CD4-positive, alpha-beta T cell treated with Interleukin-15 for 1 hour (primary cell): Measurements from ENCODE around the gene KCNJ6.
A peak's percentile ranks its signal among the peaks of the same experiment; 100 is the strongest.

Experiments used
- DNase-seq: peaks from one replicate; pipeline ENCODE4 v3.0.0-alpha.2; 2020

The KCNJ6 gene

DNA sequence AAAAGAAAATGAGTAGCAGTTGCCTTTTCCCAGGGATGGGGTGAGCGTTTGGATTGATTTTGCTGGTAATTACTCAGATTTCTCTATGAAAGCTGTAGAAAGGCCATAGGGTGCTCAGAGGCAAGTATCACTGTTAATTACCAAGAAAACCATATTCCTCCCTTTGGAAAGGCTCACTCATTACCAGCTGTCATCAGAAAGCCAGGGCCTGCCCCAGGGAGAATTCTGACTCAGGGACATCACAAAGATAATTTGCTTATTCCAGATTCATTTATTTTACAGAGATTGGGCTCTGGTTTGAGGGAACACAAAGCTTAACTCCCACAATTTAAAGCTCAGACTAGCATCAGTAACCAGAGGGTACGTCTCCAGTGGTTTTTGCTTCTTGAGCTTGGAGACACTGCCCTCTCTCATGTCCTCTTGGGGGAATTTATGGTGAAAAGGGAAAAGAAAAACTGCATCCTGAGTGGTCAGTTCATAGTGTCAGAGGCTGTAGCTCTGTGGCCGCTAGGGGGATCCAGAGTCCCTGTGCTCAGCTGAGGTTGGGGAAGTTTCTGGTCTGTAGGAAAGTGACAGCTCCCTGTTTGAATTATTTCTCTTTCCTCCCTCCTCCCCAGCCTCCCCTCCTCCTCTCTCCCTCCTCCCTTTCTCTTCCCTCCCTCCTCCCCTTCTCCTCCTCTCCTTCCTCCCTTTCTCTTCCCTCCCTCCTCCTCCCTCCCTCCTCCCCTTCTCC is 204.3 kb downstream of the KCNJ6 start:
- DNase-seq, result peak; percentile 20

DNA sequence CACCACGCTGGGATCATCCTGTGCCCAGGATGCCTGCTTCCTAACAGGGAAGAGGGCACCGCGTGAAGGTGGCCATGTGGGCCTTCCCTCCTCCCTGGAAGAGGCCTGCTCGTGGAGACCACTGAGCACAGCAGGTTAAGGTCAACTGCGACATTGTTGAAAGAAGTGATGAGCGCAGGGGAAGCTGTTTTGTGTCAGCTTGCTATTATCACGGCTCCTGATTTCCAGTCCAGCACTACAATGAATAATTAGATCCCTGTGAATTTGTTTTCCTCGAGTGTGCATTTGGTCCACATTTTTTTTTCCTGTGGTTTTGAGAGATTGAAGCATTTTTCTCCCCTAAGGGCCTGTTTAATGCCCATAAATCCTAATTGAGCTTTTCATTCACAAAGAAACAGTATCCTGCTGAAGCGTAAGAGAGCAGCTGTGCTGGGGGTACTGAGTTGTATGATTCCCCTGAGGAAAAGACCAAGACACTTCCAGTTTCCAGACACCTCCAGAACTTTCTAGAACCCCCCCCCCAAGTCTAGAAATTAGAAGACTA is 204.9 kb downstream of the KCNJ6 start:
- no peak for DNase-seq

- no peak for DNase-seq
These were observed 205.5 kb downstream of the KCNJ6 start for GRCh38 chr21:37710546-37711285.

DNA sequence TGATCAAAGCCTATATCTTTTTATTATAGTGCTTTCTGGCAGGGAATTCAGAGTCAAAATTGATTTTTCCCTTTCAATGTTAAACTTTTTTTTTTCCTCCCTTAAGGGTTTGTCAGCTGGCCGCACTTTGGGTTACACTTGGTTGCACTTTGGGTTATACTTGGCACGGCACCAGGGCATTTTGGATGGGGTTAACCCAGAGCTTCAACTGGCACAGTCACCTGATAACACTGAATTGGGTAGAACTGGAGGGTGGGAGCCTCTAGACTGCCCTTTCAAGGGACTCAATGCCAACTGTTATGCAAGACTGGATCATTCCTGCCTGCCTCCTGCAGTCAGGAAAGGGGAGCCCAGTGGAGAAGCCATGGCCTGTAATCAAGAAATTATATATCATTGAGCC is 211.5 kb downstream of the KCNJ6 start:
- no peak for DNase-seq

DNA sequence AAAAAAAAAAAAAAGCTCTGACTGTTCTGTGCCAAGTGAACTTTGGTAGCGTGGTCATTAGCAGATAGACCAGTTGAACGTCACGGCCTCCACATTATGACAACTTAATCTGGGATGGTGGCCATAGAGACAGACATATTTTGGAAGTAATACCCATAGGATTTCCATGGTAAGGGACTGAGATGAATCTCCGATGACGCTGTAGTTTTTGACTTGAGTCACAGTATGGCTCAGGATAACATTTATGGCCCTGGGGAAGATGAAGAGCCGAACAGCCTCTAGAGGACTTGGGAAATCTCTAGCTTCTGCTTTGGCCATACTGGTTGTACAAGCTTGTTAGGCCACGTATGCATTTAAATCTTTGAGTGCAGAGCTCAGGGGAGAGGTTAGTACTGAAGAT is 214.0 kb downstream of the KCNJ6 start:
- DNase-seq, result no peak

- no peak for DNase-seq
These were observed 215.5 kb downstream of the KCNJ6 start for GRCh38 chr21:37700641-37701202.

DNA sequence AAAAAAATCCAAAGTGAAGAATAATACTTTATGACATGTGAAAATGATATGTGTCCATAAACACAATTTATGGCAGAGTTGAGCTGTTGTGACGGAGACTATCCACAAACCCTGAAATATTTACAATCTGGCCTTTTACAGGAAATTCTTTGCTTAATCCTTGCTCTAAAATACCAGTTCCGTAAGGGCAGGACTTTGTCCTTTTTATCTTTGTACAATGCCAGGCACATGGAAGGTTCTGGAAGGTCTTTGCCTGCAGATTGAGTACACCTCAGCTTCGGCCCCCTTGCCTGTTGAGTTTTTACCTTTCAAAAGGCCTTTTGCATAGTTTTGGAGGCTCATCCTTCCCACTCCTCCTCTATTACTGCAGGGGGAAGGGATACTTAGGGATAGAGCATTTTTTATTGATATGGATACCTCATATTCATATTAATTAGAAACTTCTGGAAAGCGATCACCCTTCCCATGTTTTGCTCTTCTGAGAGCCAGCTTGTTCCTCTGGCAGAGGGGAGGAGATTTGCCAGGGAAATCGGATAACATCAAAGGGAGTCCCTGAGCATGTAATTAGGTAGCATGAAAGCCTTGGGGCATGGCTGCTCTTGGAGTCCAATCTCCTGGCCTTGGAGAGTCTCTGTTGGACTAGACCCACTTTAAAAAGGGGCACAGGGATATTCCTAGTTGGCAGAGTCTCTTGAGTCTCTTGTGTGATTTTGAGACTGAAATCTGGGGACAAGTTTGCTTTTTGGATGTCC is 217.1 kb downstream of the KCNJ6 start:
- no peak for DNase-seq

DNA sequence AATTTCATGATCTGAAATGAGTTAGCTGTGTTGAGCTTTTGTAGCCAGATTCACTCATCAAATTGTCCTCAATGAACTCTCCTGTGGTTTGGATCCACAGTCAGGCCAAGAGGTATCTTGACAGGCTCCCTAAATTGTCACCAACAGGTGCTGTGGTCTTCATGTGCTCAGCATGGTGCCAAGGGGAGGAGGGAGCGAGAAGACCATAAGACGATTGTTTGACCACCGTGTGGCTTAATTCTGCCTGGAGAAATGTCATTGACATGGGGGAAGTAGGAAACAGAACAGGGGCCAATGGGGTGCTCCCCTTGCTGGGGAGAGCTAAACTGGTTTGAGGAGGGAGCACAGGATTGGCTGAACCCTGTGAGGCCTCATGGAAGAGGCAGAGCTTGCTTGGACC is 219.3 kb downstream of the KCNJ6 start:
- no peak for DNase-seq

GRCh38 chr21:37695111-37695510 is 221.1 kb downstream of the KCNJ6 start:
- DNase-seq, result no peak

DNA sequence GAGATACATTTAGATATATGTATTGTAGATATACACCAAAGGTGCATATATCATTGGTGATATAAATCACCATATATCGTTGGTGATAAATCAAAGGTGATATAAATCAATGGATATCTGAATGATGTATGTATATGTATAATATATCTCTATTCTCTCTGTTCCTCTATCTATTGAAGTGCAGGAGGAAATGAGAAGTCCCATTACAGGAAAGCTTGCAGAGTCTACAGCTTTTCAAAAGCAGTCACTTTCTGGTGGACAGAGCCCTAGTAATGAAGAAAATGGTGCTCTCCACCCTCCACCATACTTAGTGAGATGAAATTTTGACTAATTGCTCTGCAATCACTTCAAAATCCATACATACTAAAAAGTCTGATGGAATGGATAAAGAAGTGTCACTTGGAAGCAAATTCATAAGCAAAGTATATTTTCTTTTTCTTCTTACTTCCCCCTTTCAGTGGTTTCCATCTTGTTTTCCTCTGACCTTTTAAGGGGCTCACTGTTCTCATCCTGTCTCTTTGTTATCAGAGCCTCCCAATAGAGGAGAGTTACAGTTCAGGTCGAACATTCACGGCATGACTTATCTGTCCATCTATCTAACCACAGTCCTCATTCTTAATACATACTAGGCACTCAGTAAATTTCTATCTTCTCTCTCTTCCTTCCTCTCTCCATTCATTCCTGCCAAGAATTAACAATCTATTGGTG is 227.2 kb downstream of the KCNJ6 start:
- DNase-seq, result no peak

DNA sequence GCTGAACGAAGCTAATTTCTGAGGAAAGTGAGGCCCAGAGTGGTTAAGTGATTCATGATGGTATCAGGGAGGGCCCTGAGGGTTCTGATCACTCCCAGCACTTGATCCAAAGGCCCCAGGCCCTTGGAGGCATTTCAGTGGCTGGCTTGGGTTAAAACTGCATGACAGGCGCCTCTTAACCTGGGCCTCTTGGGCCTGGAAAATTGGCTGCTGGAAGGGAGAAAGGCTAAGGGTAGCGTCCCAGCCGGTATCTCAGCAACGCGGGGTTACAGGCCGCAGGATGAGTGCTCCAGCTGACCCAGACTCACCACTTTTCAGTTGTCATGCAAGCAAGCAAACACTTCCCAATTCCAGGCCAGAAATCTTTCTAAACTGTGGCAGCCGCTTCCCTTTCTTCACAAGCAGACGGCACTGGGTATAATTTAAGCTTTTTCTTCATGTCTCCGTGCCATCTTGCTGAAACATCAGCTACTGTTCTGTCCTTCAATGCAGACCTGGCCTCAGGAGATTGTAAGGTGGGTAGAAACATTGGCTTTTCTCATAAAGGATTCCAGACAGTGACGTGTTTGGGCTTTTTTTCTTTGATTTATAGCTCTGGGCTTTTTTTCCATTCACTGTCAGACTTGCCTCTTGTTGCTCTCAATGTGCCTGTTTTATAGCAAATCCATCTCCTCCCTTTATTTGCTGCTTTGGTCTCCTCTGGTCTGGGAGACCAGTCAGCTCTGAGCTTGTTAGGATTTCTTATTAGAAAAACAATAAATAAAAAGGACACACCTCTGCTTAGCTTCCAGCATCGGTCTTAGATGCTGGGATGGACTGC is 229.1 kb downstream of the KCNJ6 start:
- DNase-seq, result no peak

DNA sequence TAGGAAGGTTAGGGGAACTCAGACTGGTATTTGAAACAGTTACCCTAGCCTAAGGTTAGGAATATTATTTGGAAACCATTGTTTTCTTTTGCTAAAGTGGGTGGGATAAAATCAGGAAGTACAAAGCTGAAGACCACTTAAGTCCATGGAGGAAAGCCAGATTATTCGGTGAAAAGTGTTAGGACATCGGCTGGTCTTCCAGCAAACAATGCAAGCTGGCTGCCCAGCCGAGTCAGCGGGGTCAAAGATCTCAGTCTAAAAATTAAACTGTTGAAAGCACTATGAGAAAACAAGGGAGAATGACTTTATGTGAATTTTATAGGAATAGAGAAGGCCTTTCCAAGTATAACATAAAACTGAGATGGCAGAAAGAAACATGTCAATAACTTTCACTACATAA is 231.7 kb downstream of the KCNJ6 start:
- DNase-seq, result no peak

DNA sequence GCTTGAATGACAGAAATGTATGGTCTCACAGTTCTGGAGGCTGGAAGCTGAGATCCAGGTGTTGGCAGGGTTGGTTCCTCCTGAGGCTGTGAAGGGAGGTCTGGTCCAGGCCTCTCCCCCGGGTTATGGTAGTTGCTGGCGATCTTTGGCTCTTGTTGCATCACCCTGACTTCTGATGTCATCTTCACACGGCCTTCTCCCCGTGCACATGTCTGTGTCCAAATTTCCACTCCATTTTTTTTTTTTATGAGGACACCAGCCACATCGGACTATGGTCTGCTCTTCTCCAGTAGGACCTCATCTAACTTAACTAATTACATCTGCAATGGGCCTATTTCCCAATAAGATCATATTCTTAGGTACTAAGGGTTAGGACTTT is 232.2 kb downstream of the KCNJ6 start:
- DNase-seq, result no peak

- no peak for DNase-seq
These were observed 232.7 kb downstream of the KCNJ6 start for GRCh38 chr21:37683396-37684114.

- DNase-seq, result no peak
These were observed 233.3 kb downstream of the KCNJ6 start for GRCh38 chr21:37682966-37683365.

GRCh38 chr21:37677006-37677405 is 239.3 kb downstream of the KCNJ6 start:
- DNase-seq, result no peak

GRCh38 chr21:37675202-37675801 is 241.0 kb downstream of the KCNJ6 start:
- DNase-seq, result peak; percentile 24

- no peak for DNase-seq
These were observed 242.3 kb downstream of the KCNJ6 start for GRCh38 chr21:37673801-37674575.

DNA sequence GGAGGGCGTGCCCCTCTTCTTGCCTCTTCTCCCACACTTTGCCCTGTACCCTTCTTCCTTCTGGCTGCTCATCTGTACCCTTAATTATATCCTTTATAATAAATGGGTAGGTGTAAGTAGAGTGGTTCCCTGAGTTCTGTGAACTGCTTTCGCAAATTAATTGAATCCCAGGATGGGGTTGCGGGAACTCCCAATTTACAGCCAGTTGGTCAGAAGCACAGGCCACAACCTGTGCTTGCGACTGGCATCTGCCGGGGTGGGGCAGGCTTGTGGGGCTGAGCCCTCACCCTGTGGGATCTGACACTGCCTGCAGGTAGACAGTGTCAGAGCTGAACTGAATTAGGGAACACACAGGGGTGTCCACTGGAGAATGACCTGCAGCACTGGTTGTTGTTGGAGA is 244.9 kb downstream of the KCNJ6 start:
- no peak for DNase-seq

DNA sequence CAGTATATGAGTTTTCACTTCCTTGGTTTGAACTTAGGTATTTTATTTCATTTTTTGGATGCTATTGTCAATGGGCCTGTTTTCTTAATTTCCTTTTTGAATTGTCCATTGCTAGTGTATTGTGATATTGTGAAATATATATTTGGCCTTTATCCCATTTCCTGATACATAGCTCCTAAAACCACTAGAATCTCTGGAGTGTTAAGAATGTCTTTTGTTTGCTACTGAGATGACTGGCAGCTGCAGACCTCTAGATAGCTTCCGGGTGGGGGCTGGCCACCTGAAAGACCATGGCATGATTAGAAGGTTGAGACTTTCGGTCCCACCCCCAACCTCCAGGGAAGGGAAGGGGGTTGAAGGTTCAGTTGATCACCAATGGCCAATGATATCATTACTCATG is 245.4 kb downstream of the KCNJ6 start:
- DNase-seq, result no peak
